Liver (tissue), 9 donors: ENCODE results near the gene CDH13. TPM values are rescaled to one million over a fixed set of nuclear protein-coding genes. Genes with fewer than 3 reads are reported as not detected.

Experiments used
- DNase-seq: peaks from one replicate; pipeline ENCODE4 v3.0.0-alpha.2; 2017; ENCODE audit warnings: low spot score
- H3K27ac ChIP-seq, 2 donors: one replicate each; pipeline ENCODE4 v1.7.0; 2013; ENCODE audit warnings: inconsistent platforms in 2 of 2, low read length in 2 of 2, control low read depth in 1 of 2, low read depth in 1 of 2, mild to moderate bottlenecking in 1 of 2
- H3K27me3 ChIP-seq, 4 donors: one replicate each; pipeline versions ENCODE4 v1.6.1 to v1.7.0; 2013; ENCODE audit warnings: low read length in 3 of 4, inconsistent platforms in 1 of 4, mild to moderate bottlenecking in 1 of 4, moderate library complexity in 1 of 4; ENCODE audit not compliant: control insufficient read depth in 4 of 4, insufficient read depth in 4 of 4
- H3K36me3 ChIP-seq, 4 donors: one replicate each; pipeline versions ENCODE4 v1.6.1 to v1.7.0; 2013; ENCODE audit warnings: low read length in 3 of 4, mild to moderate bottlenecking in 3 of 4, low read depth in 1 of 4, moderate library complexity in 1 of 4; ENCODE audit not compliant: control insufficient read depth in 4 of 4, insufficient read depth in 3 of 4
- H3K4me1 ChIP-seq, 4 donors: one replicate each; pipeline versions ENCODE4 v1.6.1 to v1.7.0; 2013; ENCODE audit warnings: low read length in 3 of 4, mild to moderate bottlenecking in 3 of 4, moderate library complexity in 1 of 4; ENCODE audit not compliant: control insufficient read depth in 4 of 4, insufficient read depth in 4 of 4
- H3K4me3 ChIP-seq, 3 donors: one replicate each; pipeline versions ENCODE4 v1.6.1 to v1.7.0; 2013; ENCODE audit warnings: low read length in 3 of 3, control low read depth in 1 of 3, low read depth in 1 of 3, mild to moderate bottlenecking in 1 of 3
- H3K9ac ChIP-seq, 2 donors: one replicate each; pipeline ENCODE4 v1.7.0; 2013; ENCODE audit warnings: low read length in 2 of 2, mild to moderate bottlenecking in 2 of 2, moderate library complexity in 2 of 2, control low read depth in 1 of 2, low read depth in 1 of 2
- H3K9me3 ChIP-seq, 4 donors: one replicate each; pipeline versions ENCODE4 v1.6.1 to v1.7.0; 2013; ENCODE audit warnings: low read length in 3 of 4; ENCODE audit not compliant: control insufficient read depth in 4 of 4
- ATF3 ChIP-seq: IDR thresholded peaks from 2 replicates; pipeline ENCODE4 v1.6.1; 2016; ENCODE audit warnings: antibody characterized with exemption
- CTCF ChIP-seq: fragments of 150-350 bp; IDR thresholded peaks from 2 replicates; pipeline ENCODE4 v1.5.1; 2017; ENCODE audit warnings: improper control_type of control experiment, low read depth, low read length; ENCODE audit not compliant: missing input control
- EGR1 ChIP-seq, 2 donors: IDR thresholded peaks; 2 replicates each; pipeline ENCODE4 v1.6.1; 2016 to 2018; ENCODE audit warnings: antibody characterized with exemption in 2 of 2, low read depth in 2 of 2
- FOXA1 ChIP-seq: IDR thresholded peaks from 2 replicates; pipeline ENCODE4 v1.6.1; 2016; ENCODE audit warnings: antibody characterized with exemption
- FOXA2 ChIP-seq: IDR thresholded peaks from 2 replicates; pipeline ENCODE4 v1.6.1; 2016; ENCODE audit warnings: antibody characterized with exemption
- HNF4A ChIP-seq, 2 donors: conservative IDR thresholded peaks; 2 replicates each; pipeline ENCODE4 v1.6.1; 2016; ENCODE audit warnings: antibody characterized with exemption in 2 of 2, mild to moderate bottlenecking in 2 of 2
- HNF4G ChIP-seq: IDR thresholded peaks from 2 replicates; pipeline ENCODE4 v1.6.1; 2016; ENCODE audit warnings: antibody characterized with exemption
- MAX ChIP-seq: IDR thresholded peaks from 2 replicates; pipeline ENCODE4 v1.6.1; 2016; ENCODE audit warnings: antibody characterized with exemption
- RAD21 ChIP-seq, 2 donors: IDR thresholded peaks; 2 replicates each; pipeline ENCODE4 v1.6.1; 2016; ENCODE audit warnings: antibody characterized with exemption in 2 of 2, mild to moderate bottlenecking in 2 of 2
- RXRA ChIP-seq, 2 donors: IDR thresholded peaks; 2 replicates each; pipeline ENCODE4 v1.6.1; 2017 to 2018; ENCODE audit warnings: antibody characterized with exemption in 2 of 2, mild to moderate bottlenecking in 1 of 2
- SP1 ChIP-seq: IDR thresholded peaks from 2 replicates; pipeline ENCODE4 v1.6.1; 2018; ENCODE audit warnings: antibody characterized with exemption, mild to moderate bottlenecking
- YY1 ChIP-seq: IDR thresholded peaks from 2 replicates; pipeline ENCODE4 v1.6.1; 2016; ENCODE audit warnings: antibody characterized with exemption, mild to moderate bottlenecking
- WGBS: extraction: QIAGEN DNeasy Blood & Tissue Kit; methylation state at CpG from one replicate; pipeline ENCODE4 v1.1.7; 2013; 5-methylcytosine and 5-hydroxymethylcytosine counted together
- polyA plus RNA-seq, 2 donors: library from polyadenylated mRNA; stranded (reverse) in 1 of 2; unstranded in 1 of 2; fragments of 200-250 nt in 1 of 2; fragments of >200 nt in 1 of 2; fragmentation: Nextera tagmentation in 1 of 2; extraction: Ambion mirVana in 1 of 2; gene quantifications; one replicate each; pipeline versions ENCODE4 v1.2.1 to v1.2.3, GENCODE V29; 2013 to 2015
- total RNA-seq, 2 donors: library from RNA; depleted of rRNA; stranded (reverse); fragments of >200 nt; gene quantifications; one replicate each; pipeline ENCODE4 v1.2.3, GENCODE V29; 2014
- TF ChIP-seq, protein P1 (sequence below): IDR thresholded peaks from 2 replicates; pipeline ENCODE4 v1.6.1; 2016; ENCODE audit warnings: antibody characterized with exemption, mild to moderate bottlenecking
- donor health status: healthy.
- donor health status: healthy.
- donor health status: healthy.
- donor health status: healthy.
- donor health status: healthy.

CDH13 gene
- total and polyA plus RNA-seq, 4 donors, result 0.21 to 1.5 (median 0.58) TPM

DNA sequence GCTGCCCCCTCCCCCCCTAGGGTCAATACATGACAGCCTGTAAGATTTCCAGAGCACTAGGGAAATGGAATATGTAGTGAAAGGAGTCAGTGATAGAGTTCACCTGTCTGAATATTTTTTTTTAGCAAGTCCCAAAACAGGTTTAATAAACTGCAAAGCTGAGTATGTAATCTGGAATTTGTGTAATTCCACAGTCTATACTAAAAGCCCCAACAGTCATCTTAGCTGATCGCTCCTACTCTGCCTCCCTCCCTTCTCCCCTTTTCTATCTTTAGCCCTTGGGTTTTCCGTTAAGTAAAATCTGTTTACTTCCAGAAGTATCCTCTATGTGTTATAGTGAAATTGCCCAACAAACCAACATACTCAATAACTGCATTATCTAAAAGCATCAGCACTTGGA, 3.5 kb downstream of the CDH13 start:
- DNase-seq, result no peak
- H3K4me1 ChIP-seq, result no peaks in the 10 kb centered on the region
- 47% methylated on average over 2 of the region's 2 CpGs for whole genome bisulfite sequencing
- H3K36me3 ChIP-seq, result no peaks in the 10 kb centered on the region
- H3K27ac ChIP-seq, result no peak overlapping the region
- H3K9ac ChIP-seq, result no peak overlapping the region
- H3K4me3 ChIP-seq, result no peak overlapping the region
- H3K27me3 ChIP-seq, result peaks cover 0 to 14% (median 2%) of the 10 kb centered on the region in 4 donors
- TF ChIP-seq FOXA2 (no peak), YY1 (no peak), EGR1 (IDR thresholded peaks at IDR 0.05; ENCODE audit: low read depth in 2 of 2) (no peak), RAD21 (IDR thresholded peaks at IDR 0.05) (no peak), ATF3 (no peak), HNF4G (no peak), CTCF (no peak), HNF4A (conservative IDR thresholded peaks at IDR 0.05) (no peak), SP1 (no peak), MAX (no peak)
- H3K9me3 ChIP-seq, result no peaks in the 10 kb centered on the region

- WGBS, result 59% methylated on average over 3 of the region's 3 CpGs
- no peak for DNase-seq
- H3K4me3 ChIP-seq, result no peak overlapping the region
- peak overlapping the region in 1 of 2 donors; percentile 39 for H3K9ac ChIP-seq
- H3K36me3 ChIP-seq, result no peaks in the 10 kb centered on the region
- peaks cover 0 to 12% (median 2%) of the 10 kb centered on the region in 4 donors for H3K27me3 ChIP-seq
- TF ChIP-seq RAD21 (IDR thresholded peaks at IDR 0.05) (peak; percentile 30 to 54), CTCF (no peak)
- H3K4me1 ChIP-seq, result no peaks in the 10 kb centered on the region
- H3K9me3 ChIP-seq, result no peaks in the 10 kb centered on the region
- H3K27ac ChIP-seq, result no peak overlapping the region
Measured at GRCh38 chr16:82630688-82631087, 3.9 kb downstream of the CDH13 start.

GRCh38 chr16:82631701-82632685, 5.2 kb downstream of the CDH13 start:
- no peaks in the 10 kb centered on the region for H3K4me1 ChIP-seq
- H3K27me3 ChIP-seq, result peaks cover 0 to 10% (median 2%) of the 10 kb centered on the region in 4 donors
- no peak overlapping the region for H3K9ac ChIP-seq
- TF ChIP-seq FOXA1, result no peak
- no peak for TF ChIP-seq CTCF
- TF ChIP-seq EGR1 (IDR thresholded peaks at IDR 0.05; ENCODE audit: low read depth in 2 of 2), result no peak
- TF ChIP-seq SP1, result no peak
- no peak for TF ChIP-seq HNF4G
- TF ChIP-seq, protein P1, sequence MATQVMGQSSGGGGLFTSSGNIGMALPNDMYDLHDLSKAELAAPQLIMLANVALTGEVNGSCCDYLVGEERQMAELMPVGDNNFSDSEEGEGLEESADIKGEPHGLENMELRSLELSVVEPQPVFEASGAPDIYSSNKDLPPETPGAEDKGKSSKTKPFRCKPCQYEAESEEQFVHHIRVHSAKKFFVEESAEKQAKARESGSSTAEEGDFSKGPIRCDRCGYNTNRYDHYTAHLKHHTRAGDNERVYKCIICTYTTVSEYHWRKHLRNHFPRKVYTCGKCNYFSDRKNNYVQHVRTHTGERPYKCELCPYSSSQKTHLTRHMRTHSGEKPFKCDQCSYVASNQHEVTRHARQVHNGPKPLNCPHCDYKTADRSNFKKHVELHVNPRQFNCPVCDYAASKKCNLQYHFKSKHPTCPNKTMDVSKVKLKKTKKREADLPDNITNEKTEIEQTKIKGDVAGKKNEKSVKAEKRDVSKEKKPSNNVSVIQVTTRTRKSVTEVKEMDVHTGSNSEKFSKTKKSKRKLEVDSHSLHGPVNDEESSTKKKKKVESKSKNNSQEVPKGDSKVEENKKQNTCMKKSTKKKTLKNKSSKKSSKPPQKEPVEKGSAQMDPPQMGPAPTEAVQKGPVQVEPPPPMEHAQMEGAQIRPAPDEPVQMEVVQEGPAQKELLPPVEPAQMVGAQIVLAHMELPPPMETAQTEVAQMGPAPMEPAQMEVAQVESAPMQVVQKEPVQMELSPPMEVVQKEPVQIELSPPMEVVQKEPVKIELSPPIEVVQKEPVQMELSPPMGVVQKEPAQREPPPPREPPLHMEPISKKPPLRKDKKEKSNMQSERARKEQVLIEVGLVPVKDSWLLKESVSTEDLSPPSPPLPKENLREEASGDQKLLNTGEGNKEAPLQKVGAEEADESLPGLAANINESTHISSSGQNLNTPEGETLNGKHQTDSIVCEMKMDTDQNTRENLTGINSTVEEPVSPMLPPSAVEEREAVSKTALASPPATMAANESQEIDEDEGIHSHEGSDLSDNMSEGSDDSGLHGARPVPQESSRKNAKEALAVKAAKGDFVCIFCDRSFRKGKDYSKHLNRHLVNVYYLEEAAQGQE, result no peak
- TF ChIP-seq HNF4A (conservative IDR thresholded peaks at IDR 0.05), result no peak
- TF ChIP-seq MAX, result no peak
- TF ChIP-seq RXRA (IDR thresholded peaks at IDR 0.05), result no peak

More at GRCh38 chr16:82631701-82632685, 5.2 kb downstream of the CDH13 start:
- H3K36me3 ChIP-seq, result no peaks in the 10 kb centered on the region
- no peak overlapping the region for H3K27ac ChIP-seq
- no peak overlapping the region for H3K4me3 ChIP-seq
- no peak for DNase-seq
- H3K9me3 ChIP-seq, result no peaks in the 10 kb centered on the region
- 82% methylated on average over 10 of the region's 10 CpGs for WGBS
